Neural cell (in vitro differentiated cells): ENCODE results near the gene CST4.

ENCODE experiments used
- EP300 ChIP-seq: fragments of 450-650 bp; conservative IDR thresholded peaks from 2 replicates; pipeline ENCODE4 v1.6.1; 2014; ENCODE audit warnings: antibody characterized with exemption, mild to moderate bottlenecking, moderate library complexity; ENCODE audit not compliant: poor library complexity, severe bottlenecking
- EZH2 ChIP-seq: fragments of 200-600, 300-800 bp; shearing (Covaris generic), sonication (generic); IDR thresholded peaks from 2 replicates; pipeline ENCODE4 v1.6.1; 2014; ENCODE audit warnings: antibody characterized with exemption, low read length, borderline replicate concordance, mild to moderate bottlenecking; ENCODE audit not compliant: insufficient read depth, poor library complexity, severe bottlenecking
- POLR2AphosphoS5 ChIP-seq: IDR thresholded peaks from 2 replicates; pipeline ENCODE4 v1.6.1; 2012
- RAD21 ChIP-seq: fragments of 450-650 bp; conservative IDR thresholded peaks from 2 replicates; pipeline ENCODE4 v1.6.1; 2014; ENCODE audit warnings: antibody characterized with exemption, mild to moderate bottlenecking, moderate library complexity
- SMC3 ChIP-seq: fragments of 450-650 bp; conservative IDR thresholded peaks from 2 replicates; pipeline ENCODE4 v1.6.1; 2014; ENCODE audit warnings: antibody characterized with exemption, mild to moderate bottlenecking, moderate library complexity; ENCODE audit not compliant: poor library complexity
- TAF1 ChIP-seq: IDR thresholded peaks from 2 replicates; pipeline ENCODE4 v1.6.1; 2012; ENCODE audit warnings: low read depth
- TF ChIP-seq, protein P1 (sequence below): fragments of 450-650 bp; IDR thresholded peaks from 2 replicates; pipeline ENCODE4 v1.5.1; 2014; ENCODE audit warnings: antibody characterized with exemption, mild to moderate bottlenecking, moderate library complexity; ENCODE audit not compliant: poor library complexity, severe bottlenecking
- TF ChIP-seq, protein P2 (sequence below): IDR thresholded peaks from 2 replicates; pipeline ENCODE4 v1.6.1; 2012; ENCODE audit warnings: borderline replicate concordance

DNA sequence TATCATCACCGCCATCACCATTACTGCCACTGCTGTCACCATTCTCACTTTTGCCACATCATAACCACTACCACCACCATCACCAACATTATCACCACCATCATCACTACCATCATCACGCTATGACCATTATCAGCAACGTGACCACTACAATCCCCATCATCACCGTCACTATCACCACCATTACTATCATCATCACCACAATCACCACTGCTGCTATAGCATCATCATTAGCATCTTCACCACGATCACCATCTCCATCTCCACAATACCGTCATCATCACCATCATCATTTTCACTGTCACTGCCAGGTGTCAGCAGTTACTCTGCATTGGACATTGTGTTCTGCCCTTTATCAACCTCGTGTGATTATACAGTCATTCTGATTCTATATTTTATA lies 19.0 kb downstream of the CST4 start:
- TF ChIP-seq, protein P1, sequence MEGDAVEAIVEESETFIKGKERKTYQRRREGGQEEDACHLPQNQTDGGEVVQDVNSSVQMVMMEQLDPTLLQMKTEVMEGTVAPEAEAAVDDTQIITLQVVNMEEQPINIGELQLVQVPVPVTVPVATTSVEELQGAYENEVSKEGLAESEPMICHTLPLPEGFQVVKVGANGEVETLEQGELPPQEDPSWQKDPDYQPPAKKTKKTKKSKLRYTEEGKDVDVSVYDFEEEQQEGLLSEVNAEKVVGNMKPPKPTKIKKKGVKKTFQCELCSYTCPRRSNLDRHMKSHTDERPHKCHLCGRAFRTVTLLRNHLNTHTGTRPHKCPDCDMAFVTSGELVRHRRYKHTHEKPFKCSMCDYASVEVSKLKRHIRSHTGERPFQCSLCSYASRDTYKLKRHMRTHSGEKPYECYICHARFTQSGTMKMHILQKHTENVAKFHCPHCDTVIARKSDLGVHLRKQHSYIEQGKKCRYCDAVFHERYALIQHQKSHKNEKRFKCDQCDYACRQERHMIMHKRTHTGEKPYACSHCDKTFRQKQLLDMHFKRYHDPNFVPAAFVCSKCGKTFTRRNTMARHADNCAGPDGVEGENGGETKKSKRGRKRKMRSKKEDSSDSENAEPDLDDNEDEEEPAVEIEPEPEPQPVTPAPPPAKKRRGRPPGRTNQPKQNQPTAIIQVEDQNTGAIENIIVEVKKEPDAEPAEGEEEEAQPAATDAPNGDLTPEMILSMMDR = no peak
- TF ChIP-seq EP300 = no peak
- no peak for TF ChIP-seq EZH2
- no peak for TF ChIP-seq TAF1
- no peak for TF ChIP-seq SMC3
- TF ChIP-seq POLR2AphosphoS5 = no peak
- no peak for TF ChIP-seq RAD21
- TF ChIP-seq, protein P2, sequence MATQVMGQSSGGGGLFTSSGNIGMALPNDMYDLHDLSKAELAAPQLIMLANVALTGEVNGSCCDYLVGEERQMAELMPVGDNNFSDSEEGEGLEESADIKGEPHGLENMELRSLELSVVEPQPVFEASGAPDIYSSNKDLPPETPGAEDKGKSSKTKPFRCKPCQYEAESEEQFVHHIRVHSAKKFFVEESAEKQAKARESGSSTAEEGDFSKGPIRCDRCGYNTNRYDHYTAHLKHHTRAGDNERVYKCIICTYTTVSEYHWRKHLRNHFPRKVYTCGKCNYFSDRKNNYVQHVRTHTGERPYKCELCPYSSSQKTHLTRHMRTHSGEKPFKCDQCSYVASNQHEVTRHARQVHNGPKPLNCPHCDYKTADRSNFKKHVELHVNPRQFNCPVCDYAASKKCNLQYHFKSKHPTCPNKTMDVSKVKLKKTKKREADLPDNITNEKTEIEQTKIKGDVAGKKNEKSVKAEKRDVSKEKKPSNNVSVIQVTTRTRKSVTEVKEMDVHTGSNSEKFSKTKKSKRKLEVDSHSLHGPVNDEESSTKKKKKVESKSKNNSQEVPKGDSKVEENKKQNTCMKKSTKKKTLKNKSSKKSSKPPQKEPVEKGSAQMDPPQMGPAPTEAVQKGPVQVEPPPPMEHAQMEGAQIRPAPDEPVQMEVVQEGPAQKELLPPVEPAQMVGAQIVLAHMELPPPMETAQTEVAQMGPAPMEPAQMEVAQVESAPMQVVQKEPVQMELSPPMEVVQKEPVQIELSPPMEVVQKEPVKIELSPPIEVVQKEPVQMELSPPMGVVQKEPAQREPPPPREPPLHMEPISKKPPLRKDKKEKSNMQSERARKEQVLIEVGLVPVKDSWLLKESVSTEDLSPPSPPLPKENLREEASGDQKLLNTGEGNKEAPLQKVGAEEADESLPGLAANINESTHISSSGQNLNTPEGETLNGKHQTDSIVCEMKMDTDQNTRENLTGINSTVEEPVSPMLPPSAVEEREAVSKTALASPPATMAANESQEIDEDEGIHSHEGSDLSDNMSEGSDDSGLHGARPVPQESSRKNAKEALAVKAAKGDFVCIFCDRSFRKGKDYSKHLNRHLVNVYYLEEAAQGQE = no peak
